NCI-H2171 (cell line): ENCODE data around the gene EXO1.

ENCODE experiments used
- DNase-seq: peaks from one replicate; lab custom pipeline; 2025; lab: John Stamatoyannopoulos, UW

The EXO1 gene

GRCh38 chr1:241891296-241891695 lies 43.3 kb downstream of the EXO1 start:
- DNase-seq = no peak

GRCh38 chr1:241894016-241894415 lies 46.0 kb downstream of the EXO1 start:
- no peak for DNase-seq

- no peak for DNase-seq
Observed at GRCh38 chr1:241895013-241895412, 47.0 kb downstream of the EXO1 start.

- no peak for DNase-seq
Observed at GRCh38 chr1:241896670-241896962, 48.6 kb downstream of the EXO1 start.

GRCh38 chr1:241899210-241899609 lies 51.2 kb downstream of the EXO1 start:
- DNase-seq = no peak

GRCh38 chr1:241900381-241900780 lies 52.4 kb downstream of the EXO1 start:
- no peak for DNase-seq

GRCh38 chr1:241902391-241903065 lies 54.5 kb downstream of the EXO1 start:
- DNase-seq = no peak

- DNase-seq = no peak
Observed at GRCh38 chr1:241916196-241916595, 68.2 kb downstream of the EXO1 start.

- no peak for DNase-seq
Observed at GRCh38 chr1:241917487-241917886, 69.5 kb downstream of the EXO1 start.

GRCh38 chr1:241918879-241919278 lies 70.9 kb downstream of the EXO1 start:
- no peak for DNase-seq

GRCh38 chr1:241924080-241924808 lies 76.2 kb downstream of the EXO1 start:
- no peak for DNase-seq

GRCh38 chr1:241926141-241926540 lies 78.1 kb downstream of the EXO1 start:
- no peak for DNase-seq

GRCh38 chr1:241927321-241927720 lies 79.3 kb downstream of the EXO1 start:
- no peak for DNase-seq

- no peak for DNase-seq
Observed at GRCh38 chr1:241932845-241933244, 84.8 kb downstream of the EXO1 start.

- DNase-seq = no peak
Observed at GRCh38 chr1:241934201-241934848, 86.3 kb downstream of the EXO1 start.

GRCh38 chr1:241934866-241935265 lies 86.9 kb downstream of the EXO1 start:
- no peak for DNase-seq
